HG02870 (cell line): ENCODE results near the gene SNN.

Experiments used
- ATAC-seq: cut with Tn5 transposase; IDR thresholded peaks from one replicate; pipeline ENCODE4 v1.9.1; 2021; ENCODE audit warnings: mild to moderate bottlenecking, moderate library complexity; ENCODE audit not compliant: unreplicated experiment

The SNN gene

GRCh38 chr16:11677959-11678881 is 10.0 kb downstream of the SNN start:
- ATAC-seq, result no peak

GRCh38 chr16:11679250-11679649 is 11.0 kb downstream of the SNN start:
- no peak for ATAC-seq

- ATAC-seq, result no peak
These were observed 12.0 kb downstream of the SNN start for GRCh38 chr16:11679941-11680911.

GRCh38 chr16:11681556-11681955 is 13.3 kb downstream of the SNN start:
- no peak for ATAC-seq

GRCh38 chr16:11681976-11682654 is 13.9 kb downstream of the SNN start:
- ATAC-seq, result no peak

GRCh38 chr16:11682655-11683096 is 14.4 kb downstream of the SNN start:
- no peak for ATAC-seq

GRCh38 chr16:11683145-11683544 is 14.9 kb downstream of the SNN start:
- no peak for ATAC-seq

- ATAC-seq, result no peak
These were observed 16.2 kb downstream of the SNN start for GRCh38 chr16:11684231-11685025.

GRCh38 chr16:11685844-11686618 is 17.8 kb downstream of the SNN start:
- no peak for ATAC-seq

GRCh38 chr16:11686713-11687380 is 18.6 kb downstream of the SNN start:
- no peak for ATAC-seq

GRCh38 chr16:11687601-11688519 is 19.6 kb downstream of the SNN start:
- no peak for ATAC-seq

- no peak for ATAC-seq
These were observed 20.2 kb downstream of the SNN start for GRCh38 chr16:11688520-11688886.

GRCh38 chr16:11689031-11689840 is 21.0 kb downstream of the SNN start:
- ATAC-seq, result peak; percentile 92

- ATAC-seq, result no peak
These were observed 23.0 kb downstream of the SNN start for GRCh38 chr16:11691235-11691634.

GRCh38 chr16:11691771-11692170 is 23.5 kb downstream of the SNN start:
- no peak for ATAC-seq

GRCh38 chr16:11692171-11692570 is 23.9 kb downstream of the SNN start:
- no peak for ATAC-seq

GRCh38 chr16:11692651-11693050 is 24.4 kb downstream of the SNN start:
- no peak for ATAC-seq
